Sigmoid colon (tissue), 7 donors: ENCODE results near the gene PAPOLA. TPM values are rescaled to one million over a fixed set of nuclear protein-coding genes. Genes with fewer than 3 reads are reported as not detected.
A peak's percentile ranks its signal among the peaks of the same experiment; 100 is the strongest.

ENCODE experiments used
- DNase-seq: peaks from one replicate; pipeline ENCODE4 v3.0.0-alpha.2; 2019
- H3K27ac ChIP-seq, 4 donors: fragments of 200-600 bp; sonication (generic); one replicate each; pipeline ENCODE4 v1.5.1; 2016 to 2019; ENCODE audit warnings: mild to moderate bottlenecking in 1 of 4
- H3K27me3 ChIP-seq, 3 donors: fragments of 200-600 bp; sonication (generic); one replicate each; pipeline ENCODE4 v1.5.1; 2019; ENCODE audit warnings: mild to moderate bottlenecking in 1 of 3
- H3K36me3 ChIP-seq, 4 donors: fragments of 200-600 bp; sonication (generic); one replicate each; pipeline ENCODE4 v1.5.1; 2016 to 2019
- H3K4me1 ChIP-seq, 4 donors: fragments of 200-600 bp; sonication (generic); one replicate each; pipeline ENCODE4 v1.5.1; 2017 to 2019
- H3K4me3 ChIP-seq, 4 donors: fragments of 200-600 bp; sonication (generic); one replicate each; pipeline ENCODE4 v1.5.1; 2017 to 2019; ENCODE audit warnings: mild to moderate bottlenecking in 2 of 4, moderate library complexity in 1 of 4
- H3K9me3 ChIP-seq, 4 donors: fragments of 200-600 bp in 3 of 4; sonication (generic) in 3 of 4; one replicate each; pipeline versions ENCODE4 v1.5.1 to v1.6.1; 2013 to 2019
- CTCF ChIP-seq, 4 experiments: fragments of 450-650 bp in 3 of 4; fragments of 200-600 bp in 1 of 4; IDR thresholded peaks; one replicate each; pipeline ENCODE4 v1.5.1; 2016 to 2019; ENCODE audit warnings: antibody characterized with exemption in 4 of 4, mild to moderate bottlenecking in 3 of 4, moderate library complexity in 2 of 4
- EP300 ChIP-seq, 4 donors: sonication (generic); formaldehyde crosslinking; IDR thresholded peaks; one replicate each; pipeline ENCODE4 v1.6.1; 2017; ENCODE audit warnings: antibody characterized with exemption in 4 of 4
- POLR2A ChIP-seq, 2 donors: fragments of 450-650 bp; IDR thresholded peaks; one replicate each; pipeline ENCODE4 v1.6.1; 2016; ENCODE audit warnings: antibody characterized with exemption in 2 of 2, mild to moderate bottlenecking in 2 of 2, moderate library complexity in 2 of 2
- POLR2AphosphoS5 ChIP-seq, 4 donors: sonication (generic); formaldehyde crosslinking; IDR thresholded peaks; one replicate each; pipeline ENCODE4 v1.6.1; 2017; ENCODE audit warnings: antibody characterized with exemption in 4 of 4
- WGBS, 2 donors: extraction: QIAGEN DNeasy Blood & Tissue Kit; methylation state at CpG; one replicate each; pipeline ENCODE4 v1.1.7; 2013; 5-methylcytosine and 5-hydroxymethylcytosine counted together
- intact Hi-C: fragments of 100-400 bp; cut with DNase I; formaldehyde crosslinking; loops from one replicate; pipeline ENCODE4 v1.15.1; 2023
- polyA plus RNA-seq, 3 donors: library from polyadenylated mRNA; stranded (reverse); fragments of 200-250 nt; gene quantifications; one replicate each; pipeline ENCODE4 v1.2.3, GENCODE V29; 2013
- total RNA-seq, 4 donors: library from RNA; depleted of rRNA; stranded (reverse); fragments of >200 nt; gene quantifications; one replicate each; pipeline ENCODE4 v1.1.0, GENCODE V29; 2016
- donor health status: healthy with polysubstance abuse.
- donor health status: Bipolar disorder and iron deficiency.
- donor health status: healthy.

Gene PAPOLA
- total and polyA plus RNA-seq, 7 donors, result 67.9 to 154 (median 113) TPM

GRCh38 chr14:96574171-96574632, 72.0 kb downstream of the PAPOLA start:
- Histone ChIP-seq H3K36me3 (peaks cover 0 to 10% (median 0%) of the 10 kb centered on the region in 4 donors), H3K4me3 (no peak overlapping the region), H3K9me3 (no peaks in the 10 kb centered on the region), H3K27me3 (no peaks in the 10 kb centered on the region), H3K4me1 (peaks cover 0 to 19% (median 16%) of the 10 kb centered on the region in 4 donors), H3K27ac (peak overlapping the region in 2 of 4 donors; percentile 3 to 47)
- intact Hi-C loops, result no loop called here
- TF ChIP-seq POLR2AphosphoS5 (IDR thresholded peaks at IDR 0.05) (no peak), EP300 (IDR thresholded peaks at IDR 0.05) (no peak), CTCF (IDR thresholded peaks at IDR 0.05) (no peak), POLR2A (IDR thresholded peaks at IDR 0.05) (no peak)
- no peak for DNase-seq
- 79 to 92% methylated on average over 2 of the region's 2 CpGs for WGBS, 2 donors

- DNase-seq, result no peak
- Histone ChIP-seq H3K27ac (peak overlapping the region in 2 of 4 donors; percentile 3 to 47), H3K36me3 (peaks cover 0 to 10% (median 0%) of the 10 kb centered on the region in 4 donors), H3K27me3 (no peaks in the 10 kb centered on the region), H3K4me3 (no peak overlapping the region), H3K4me1 (peaks cover 0 to 18% (median 16%) of the 10 kb centered on the region in 4 donors), H3K9me3 (no peaks in the 10 kb centered on the region)
- intact Hi-C loops, result no loop called here
- WGBS, 2 donors, result 62 to 73% methylated on average over 6 of the region's 6 CpGs
- TF ChIP-seq POLR2AphosphoS5 (IDR thresholded peaks at IDR 0.05), result peak in 2 of 4 donors; percentile 28 to 57
- no peak for TF ChIP-seq POLR2A (IDR thresholded peaks at IDR 0.05)
These were observed 72.8 kb downstream of the PAPOLA start for GRCh38 chr14:96574633-96575632.

- no peaks in the 10 kb centered on the region for H3K9me3 ChIP-seq
- no peak overlapping the region for H3K27ac ChIP-seq
- H3K4me3 ChIP-seq, result no peak overlapping the region
- no peaks in the 10 kb centered on the region for H3K27me3 ChIP-seq
- H3K4me1 ChIP-seq, result peaks cover 0 to 24% (median 20%) of the 10 kb centered on the region in 4 donors
- TF ChIP-seq POLR2AphosphoS5 (IDR thresholded peaks at IDR 0.05) (no peak), POLR2A (IDR thresholded peaks at IDR 0.05) (no peak), CTCF (IDR thresholded peaks at IDR 0.05) (no peak), EP300 (IDR thresholded peaks at IDR 0.05) (no peak)
- 69 to 73% methylated on average over 6 of the region's 6 CpGs for WGBS, 2 donors
- intact Hi-C loops, result no loop called here
- DNase-seq, result no peak
- peaks cover 0 to 10% (median 0%) of the 10 kb centered on the region in 4 donors for H3K36me3 ChIP-seq
These were observed 74.2 kb downstream of the PAPOLA start for GRCh38 chr14:96576359-96576758.

DNA sequence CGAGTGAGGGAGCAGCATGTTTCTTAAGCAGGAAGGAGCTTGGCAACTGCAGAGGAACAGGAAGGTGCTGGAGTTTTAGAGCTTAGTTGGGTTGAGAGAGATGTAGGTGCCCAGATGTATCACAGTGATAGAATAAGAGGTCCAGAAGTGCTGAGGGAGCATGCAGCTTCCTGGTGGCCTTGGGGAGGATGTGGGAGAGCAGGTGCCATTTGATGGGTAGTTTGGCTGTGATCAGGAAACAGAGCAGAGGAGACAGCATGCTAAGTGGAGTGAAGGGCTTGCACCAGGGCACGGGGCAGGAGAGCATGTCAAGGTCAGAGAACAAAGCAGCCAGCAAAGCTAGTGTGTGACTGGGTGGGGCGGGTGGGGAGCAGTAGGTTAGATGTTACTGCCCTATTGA, 74.8 kb downstream of the PAPOLA start:
- intact Hi-C loops, result no loop called here
- 37 to 41% methylated on average over 3 of the region's 3 CpGs for WGBS, 2 donors
- H3K9me3 ChIP-seq, result no peaks in the 10 kb centered on the region
- no peak overlapping the region for H3K4me3 ChIP-seq
- H3K27ac ChIP-seq, result no peak overlapping the region
- H3K36me3 ChIP-seq, result peaks cover 0 to 9% (median 0%) of the 10 kb centered on the region in 4 donors
- no peaks in the 10 kb centered on the region for H3K27me3 ChIP-seq
- DNase-seq, result no peak
- H3K4me1 ChIP-seq, result peaks cover 0 to 24% (median 20%) of the 10 kb centered on the region in 4 donors
- TF ChIP-seq EP300 (IDR thresholded peaks at IDR 0.05) (no peak), POLR2A (IDR thresholded peaks at IDR 0.05) (no peak), POLR2AphosphoS5 (IDR thresholded peaks at IDR 0.05) (no peak), CTCF (IDR thresholded peaks at IDR 0.05) (no peak)

- DNase-seq, result no peak
- TF ChIP-seq POLR2AphosphoS5 (IDR thresholded peaks at IDR 0.05) (no peak), CTCF (IDR thresholded peaks at IDR 0.05) (no peak), EP300 (IDR thresholded peaks at IDR 0.05) (no peak), POLR2A (IDR thresholded peaks at IDR 0.05) (no peak)
- Histone ChIP-seq H3K9me3 (no peaks in the 10 kb centered on the region), H3K27ac (no peak overlapping the region), H3K4me1 (peaks cover 0 to 22% (median 19%) of the 10 kb centered on the region in 4 donors), H3K27me3 (peaks cover 0 to 3% (median 0%) of the 10 kb centered on the region in 3 donors), H3K36me3 (no peaks in the 10 kb centered on the region), H3K4me3 (no peak overlapping the region)
- 57 to 82% methylated on average over 6 of the region's 6 CpGs for WGBS, 2 donors
- intact Hi-C loops, result no loop called here
These were observed 76.4 kb downstream of the PAPOLA start for GRCh38 chr14:96578619-96579018.
